ENCODE measurements around the gene FRYL.

- TF ChIP-seq JUN (IDR thresholded peaks at IDR 0.05; ENCODE audit: low read depth, low read length) = no peak
- TF ChIP-seq CTCF (IDR thresholded peaks at IDR 0.05; ENCODE audit: control extremely low read depth in 1 of 3, insufficient read depth in 1 of 3, low read depth in 1 of 3, low read length in 3 of 3) = no peak
- no peak for TF ChIP-seq EZH2 (IDR thresholded peaks at IDR 0.05; ENCODE audit: low read depth, low read length, severe bottlenecking)
- no peak for TF ChIP-seq CEBPB (IDR thresholded peaks at IDR 0.05; ENCODE audit: low read depth, low read length)
- TF ChIP-seq GABPA (IDR thresholded peaks at IDR 0.05; ENCODE audit: borderline replicate concordance, insufficient read depth, low read length) = no peak
- TF ChIP-seq POLR2A (IDR thresholded peaks at IDR 0.05; ENCODE audit: control extremely low read depth in 1 of 2, low read depth in 2 of 2, low read length in 2 of 2) = no peak
- TF ChIP-seq, protein P1, sequence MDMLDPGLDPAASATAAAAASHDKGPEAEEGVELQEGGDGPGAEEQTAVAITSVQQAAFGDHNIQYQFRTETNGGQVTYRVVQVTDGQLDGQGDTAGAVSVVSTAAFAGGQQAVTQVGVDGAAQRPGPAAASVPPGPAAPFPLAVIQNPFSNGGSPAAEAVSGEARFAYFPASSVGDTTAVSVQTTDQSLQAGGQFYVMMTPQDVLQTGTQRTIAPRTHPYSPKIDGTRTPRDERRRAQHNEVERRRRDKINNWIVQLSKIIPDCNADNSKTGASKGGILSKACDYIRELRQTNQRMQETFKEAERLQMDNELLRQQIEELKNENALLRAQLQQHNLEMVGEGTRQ (IDR thresholded peaks at IDR 0.05; ENCODE audit: low read length) = no peak
- TF ChIP-seq POLR2AphosphoS5 (IDR thresholded peaks at IDR 0.05; ENCODE audit: low read depth, low read length) = no peak
- no peak for TF ChIP-seq MAFK (IDR thresholded peaks at IDR 0.05; ENCODE audit: low read depth, low read length)
These were observed 26.9 kb downstream of the FRYL start for GRCh38 chr4:48753159-48753558.

Measured in H1 (cell line).